Measurements from ENCODE around the gene NCOA7. TPM values are rescaled to one million over a fixed set of nuclear protein-coding genes. Genes with fewer than 3 reads are reported as not detected.

Gene NCOA7
- total and polyA plus RNA-seq, 5 donors, result 5.9 to 18.6 (median 16.9) TPM

DNA sequence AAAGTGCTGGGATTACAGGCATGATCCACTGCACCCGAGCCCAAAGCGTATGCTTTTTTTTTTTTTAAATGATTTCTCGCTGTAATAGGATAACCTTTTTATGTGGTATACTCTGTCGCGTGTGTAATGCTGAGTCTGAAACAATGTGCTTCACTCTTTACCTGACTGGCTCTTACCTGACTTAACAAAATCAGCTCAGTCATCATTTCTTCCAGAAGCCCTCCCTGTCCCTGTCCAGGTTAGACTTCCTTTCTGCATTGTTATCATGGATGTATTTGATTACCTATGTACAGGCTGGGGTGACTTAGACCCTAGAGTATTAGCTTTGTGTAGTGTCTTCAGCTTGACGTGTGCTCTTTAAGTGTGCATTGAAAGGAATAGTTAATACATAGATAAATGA is 67.1 kb downstream of the NCOA7 start:
- Histone ChIP-seq H3K4me3 (ENCODE audit: low read length) (no peak overlapping the region), H3K27ac (ENCODE audit: low read length) (no peak overlapping the region), H3K9me3 (ENCODE audit: control insufficient read depth, low read length) (no peaks in the 10 kb centered on the region), H3K4me1 (ENCODE audit: control insufficient read depth, insufficient read depth, low read length) (no peaks in the 10 kb centered on the region), H3K27me3 (ENCODE audit: control insufficient read depth, insufficient read depth) (no peaks in the 10 kb centered on the region)
- DNase-seq (no peak), ATAC-seq (no peak)
- intact Hi-C loops (cut with DNase I), result loop anchor here in 2 of 4 donors (10.0 kb wide), 1 partner anchor 97 kb away; the partner anchor contains the start of gene HINT3 (in 2 of the 2)
- WGBS, result 79% methylated on average over 6 of the region's 6 CpGs

DNA sequence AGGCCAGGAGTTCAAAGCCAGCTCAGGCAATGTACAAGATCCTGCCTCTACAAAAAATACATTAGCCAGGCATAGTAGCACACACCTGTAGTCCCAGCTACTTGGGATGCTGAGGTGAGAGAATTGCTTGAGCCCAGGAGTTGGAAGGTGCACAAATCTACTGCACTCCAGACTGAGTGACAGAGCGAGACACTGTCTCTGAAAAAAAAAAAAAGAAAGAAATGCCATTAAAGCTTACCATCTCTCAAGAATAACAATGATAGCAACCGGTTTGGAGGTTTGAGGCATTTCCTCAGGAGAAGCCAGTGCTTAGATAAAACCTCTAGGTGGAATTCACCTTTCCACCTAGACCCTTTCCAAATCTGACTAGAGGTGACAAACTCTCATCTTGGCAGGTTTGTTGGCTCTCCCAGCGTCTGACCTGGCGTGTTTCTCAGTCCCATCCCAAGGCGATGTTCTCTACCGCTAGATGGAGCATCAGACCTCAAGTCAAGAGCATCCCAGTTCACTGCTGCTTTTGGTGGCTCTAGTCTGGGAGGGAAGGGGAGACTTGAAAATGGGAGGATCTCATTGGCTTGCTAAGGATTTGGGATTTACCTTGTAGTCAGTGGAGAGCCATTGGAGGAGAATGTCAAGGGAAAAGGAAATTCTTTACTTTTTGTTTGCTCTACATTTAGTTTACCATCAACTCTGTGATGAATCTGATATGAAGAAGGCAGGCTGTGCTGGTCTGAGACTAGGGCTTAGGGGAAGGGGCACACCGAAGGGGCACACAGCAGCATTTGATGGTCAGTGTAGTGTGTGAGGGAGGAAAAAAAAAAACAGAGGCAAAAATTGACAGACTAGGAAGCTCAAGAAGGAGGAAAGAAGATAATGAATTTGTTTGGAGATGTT is 67.9 kb downstream of the NCOA7 start:
- intact Hi-C loops (cut with DNase I), result loop anchor here in 2 of 4 donors (10.0 kb wide), 1 partner anchor 96 kb away; the partner anchor contains the start of gene HINT3 (in 2 of the 2)
- Histone ChIP-seq H3K4me3 (ENCODE audit: low read length) (no peak overlapping the region), H3K4me1 (ENCODE audit: control insufficient read depth, insufficient read depth, low read length) (no peaks in the 10 kb centered on the region), H3K27me3 (ENCODE audit: control insufficient read depth, insufficient read depth) (no peaks in the 10 kb centered on the region), H3K9me3 (ENCODE audit: control insufficient read depth, low read length) (no peaks in the 10 kb centered on the region), H3K27ac (ENCODE audit: low read length) (no peak overlapping the region)
- ATAC-seq, result peak; percentile 86 to 92
- peak; percentile 36 to 63 (median 46) for DNase-seq
- WGBS, result 37% methylated on average over 7 of the region's 7 CpGs

DNA sequence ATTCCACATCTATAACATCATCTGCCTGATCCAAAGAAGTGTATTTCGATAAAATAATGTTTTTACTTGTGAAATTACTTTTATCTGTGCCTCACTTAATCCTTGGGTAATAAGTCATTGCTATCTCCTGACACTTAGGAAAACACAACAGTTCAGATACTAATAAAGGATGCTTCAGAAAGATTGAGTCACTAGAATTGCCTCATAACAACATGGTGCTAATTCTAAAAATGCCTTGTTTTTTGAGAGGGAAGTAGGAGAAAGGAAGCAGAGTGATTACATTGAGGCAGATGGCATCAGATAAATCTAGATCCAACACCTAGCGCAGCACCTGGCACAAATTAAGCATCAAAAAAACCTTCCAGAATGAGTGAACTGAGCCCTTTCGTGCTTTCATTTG is 69.0 kb downstream of the NCOA7 start:
- WGBS, result 91% methylated on average over 3 of the region's 3 CpGs
- H3K4me3 ChIP-seq (ENCODE audit: low read length), result no peak overlapping the region
- H3K9me3 ChIP-seq (ENCODE audit: control insufficient read depth, low read length), result no peaks in the 10 kb centered on the region
- no peak overlapping the region for H3K27ac ChIP-seq (ENCODE audit: low read length)
- DNase-seq (no peak), ATAC-seq (no peak)
- no peaks in the 10 kb centered on the region for H3K4me1 ChIP-seq (ENCODE audit: control insufficient read depth, insufficient read depth, low read length)
- intact Hi-C loops (cut with DNase I), result loop anchor here in 2 of 4 donors (10.0 kb wide), 1 partner anchor 95 kb away; the partner anchor contains the start of gene HINT3 (in 2 of the 2)
- no peaks in the 10 kb centered on the region for H3K27me3 ChIP-seq (ENCODE audit: control insufficient read depth, insufficient read depth)

DNA sequence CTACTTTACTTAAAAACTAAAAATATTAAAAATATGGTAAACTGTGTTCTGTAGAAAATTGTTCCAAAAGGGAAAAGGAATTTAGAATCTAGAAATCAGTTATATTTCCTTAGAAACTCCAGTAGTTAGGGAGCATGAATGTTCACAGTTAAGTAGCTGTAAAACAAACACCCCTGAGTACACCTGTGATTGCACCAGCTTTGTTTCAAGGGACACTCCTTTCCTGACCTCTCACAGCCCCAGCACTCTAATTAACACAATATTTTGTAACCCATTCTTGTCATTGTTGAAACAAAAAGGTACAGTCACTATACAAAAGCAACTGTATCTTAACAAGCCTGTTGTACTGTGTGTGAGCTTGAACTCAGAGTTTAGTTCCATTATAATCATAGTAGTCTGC is 72.3 kb downstream of the NCOA7 start:
- no peaks in the 10 kb centered on the region for H3K27me3 ChIP-seq (ENCODE audit: control insufficient read depth, insufficient read depth)
- ATAC-seq (no peak), DNase-seq (no peak)
- no peaks in the 10 kb centered on the region for H3K4me1 ChIP-seq (ENCODE audit: control insufficient read depth, insufficient read depth, low read length)
- intact Hi-C loops (cut with DNase I), result no loop called here
- H3K27ac ChIP-seq (ENCODE audit: low read length), result no peak overlapping the region
- H3K9me3 ChIP-seq (ENCODE audit: control insufficient read depth, low read length), result no peaks in the 10 kb centered on the region
- H3K4me3 ChIP-seq (ENCODE audit: low read length), result no peak overlapping the region

DNA sequence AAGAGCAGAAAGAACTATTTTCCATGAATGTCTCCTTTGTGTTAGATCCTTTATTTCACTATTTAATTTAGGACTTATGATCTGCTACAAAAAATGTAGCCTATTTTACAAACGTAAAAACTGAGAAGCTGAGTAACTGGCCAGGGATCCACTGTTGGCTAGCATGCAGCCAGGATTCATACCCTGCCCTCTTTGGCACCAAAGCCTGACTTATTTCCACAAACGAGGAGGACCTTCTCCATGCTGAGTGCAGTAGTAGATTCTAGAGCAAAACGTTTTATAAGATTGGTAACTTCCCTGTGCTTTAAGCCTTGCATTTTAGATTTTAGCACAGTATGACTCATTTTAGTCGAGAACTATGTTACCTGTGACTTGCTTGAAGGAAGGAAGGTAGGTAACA is 74.3 kb downstream of the NCOA7 start:
- whole genome bisulfite sequencing, result 62% methylated on average over 4 of the region's 4 CpGs
- Histone ChIP-seq H3K27me3 (ENCODE audit: control insufficient read depth, insufficient read depth) (no peaks in the 10 kb centered on the region), H3K27ac (ENCODE audit: low read length) (no peak overlapping the region), H3K9me3 (ENCODE audit: control insufficient read depth, low read length) (no peaks in the 10 kb centered on the region), H3K4me1 (ENCODE audit: control insufficient read depth, insufficient read depth, low read length) (peaks cover 4% of the 10 kb centered on the region), H3K4me3 (ENCODE audit: low read length) (no peak overlapping the region)
- no peak for DNase-seq
- ATAC-seq, result peak in 1 of 2 donors; percentile 64
- intact Hi-C loops (cut with DNase I), result loop anchor here in 1 of 4 donors (5.0 kb wide), 1 partner anchor 73 kb away; the partner anchor contains the start of gene NCOA7

DNA sequence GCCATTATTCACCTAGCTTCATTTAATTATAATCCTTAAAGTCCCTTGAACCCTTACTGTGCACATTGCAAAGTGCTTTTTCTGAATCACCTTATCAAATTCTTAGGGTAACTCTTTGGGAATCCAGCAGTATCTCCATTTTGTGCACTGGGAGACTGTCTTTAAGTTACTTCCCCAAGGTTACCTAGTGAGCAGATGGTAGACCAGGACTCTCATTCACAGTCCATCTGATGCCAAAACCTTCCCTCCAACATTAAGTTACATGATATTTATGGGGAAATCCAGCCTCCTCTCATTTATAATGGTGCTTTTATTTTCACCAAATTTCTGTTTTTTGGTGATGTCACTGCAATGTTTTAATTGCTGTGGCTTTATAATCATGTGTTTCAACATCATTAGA is 75.7 kb downstream of the NCOA7 start:
- H3K4me1 ChIP-seq (ENCODE audit: control insufficient read depth, insufficient read depth, low read length), result peaks cover 4% of the 10 kb centered on the region
- DNase-seq (no peak), ATAC-seq (no peak)
- no peaks in the 10 kb centered on the region for H3K9me3 ChIP-seq (ENCODE audit: control insufficient read depth, low read length)
- H3K27me3 ChIP-seq (ENCODE audit: control insufficient read depth, insufficient read depth), result no peaks in the 10 kb centered on the region
- no peak overlapping the region for H3K4me3 ChIP-seq (ENCODE audit: low read length)
- no peak overlapping the region for H3K27ac ChIP-seq (ENCODE audit: low read length)
- intact Hi-C loops (cut with DNase I), result loop anchor here in 1 of 4 donors (5.0 kb wide), 1 partner anchor 74 kb away; the partner anchor contains the start of gene NCOA7

DNA sequence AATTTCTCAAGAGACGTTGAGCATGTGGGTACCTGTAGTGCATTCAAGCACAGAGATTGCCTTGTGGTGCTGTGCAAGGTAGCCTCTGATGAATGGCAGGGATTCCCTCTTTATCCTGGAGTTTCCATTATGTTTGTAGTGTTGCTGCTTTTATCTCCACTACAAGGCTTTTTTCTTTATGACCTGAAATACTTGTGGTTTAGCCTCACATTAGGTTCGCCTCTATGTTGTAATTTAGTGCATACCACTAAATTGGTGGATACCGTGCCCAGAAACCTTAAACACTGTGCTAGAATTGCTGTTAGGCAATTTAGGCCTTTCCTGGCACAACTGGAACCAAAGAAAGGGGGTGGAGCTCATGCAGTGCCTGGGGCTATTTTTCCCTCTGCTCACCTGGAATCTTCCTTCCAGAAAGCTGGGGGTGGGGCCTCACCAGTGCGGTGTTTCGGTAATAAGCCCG is 76.8 kb downstream of the NCOA7 start:
- intact Hi-C loops (cut with DNase I), result loop anchor here in 1 of 4 donors (5.0 kb wide), 1 partner anchor 75 kb away; the partner anchor contains the start of gene NCOA7
- 91% methylated on average over 6 of the region's 6 CpGs for WGBS
- no peak overlapping the region for H3K4me3 ChIP-seq (ENCODE audit: low read length)
- H3K9me3 ChIP-seq (ENCODE audit: control insufficient read depth, low read length), result no peaks in the 10 kb centered on the region
- ATAC-seq (no peak), DNase-seq (no peak)
- H3K27me3 ChIP-seq (ENCODE audit: control insufficient read depth, insufficient read depth), result no peaks in the 10 kb centered on the region
- H3K27ac ChIP-seq (ENCODE audit: low read length), result no peak overlapping the region
- peaks cover 4% of the 10 kb centered on the region for H3K4me1 ChIP-seq (ENCODE audit: control insufficient read depth, insufficient read depth, low read length)

DNA sequence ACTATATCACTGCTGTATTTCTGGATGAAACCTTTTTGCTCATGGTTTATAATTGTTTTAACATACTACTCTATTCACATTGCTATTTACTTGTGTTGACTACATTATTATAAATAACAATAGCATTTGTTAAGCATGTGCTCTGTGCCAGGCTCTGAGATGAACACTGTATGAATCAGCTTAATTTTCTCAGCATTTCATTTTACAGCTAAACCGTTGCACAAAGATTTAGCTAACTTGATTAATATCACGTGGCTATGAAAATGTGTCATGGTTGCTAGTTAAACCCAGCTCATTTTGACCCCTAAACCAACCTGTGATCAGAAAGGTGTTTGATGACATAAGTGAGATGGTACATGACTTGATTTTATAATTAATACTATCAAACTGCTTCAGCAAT is 77.5 kb downstream of the NCOA7 start:
- Histone ChIP-seq H3K27me3 (ENCODE audit: control insufficient read depth, insufficient read depth) (no peaks in the 10 kb centered on the region), H3K9me3 (ENCODE audit: control insufficient read depth, low read length) (no peaks in the 10 kb centered on the region), H3K4me3 (ENCODE audit: low read length) (no peak overlapping the region), H3K27ac (ENCODE audit: low read length) (no peak overlapping the region), H3K4me1 (ENCODE audit: control insufficient read depth, insufficient read depth, low read length) (peaks cover 4% of the 10 kb centered on the region)
- ATAC-seq, result no peak
- 70% methylated on average over 2 of the region's 2 CpGs for WGBS
- intact Hi-C loops (cut with DNase I), result loop anchor here in 1 of 4 donors (5.0 kb wide), 1 partner anchor 76 kb away; the partner anchor contains the start of gene NCOA7
- no peak for DNase-seq

DNA sequence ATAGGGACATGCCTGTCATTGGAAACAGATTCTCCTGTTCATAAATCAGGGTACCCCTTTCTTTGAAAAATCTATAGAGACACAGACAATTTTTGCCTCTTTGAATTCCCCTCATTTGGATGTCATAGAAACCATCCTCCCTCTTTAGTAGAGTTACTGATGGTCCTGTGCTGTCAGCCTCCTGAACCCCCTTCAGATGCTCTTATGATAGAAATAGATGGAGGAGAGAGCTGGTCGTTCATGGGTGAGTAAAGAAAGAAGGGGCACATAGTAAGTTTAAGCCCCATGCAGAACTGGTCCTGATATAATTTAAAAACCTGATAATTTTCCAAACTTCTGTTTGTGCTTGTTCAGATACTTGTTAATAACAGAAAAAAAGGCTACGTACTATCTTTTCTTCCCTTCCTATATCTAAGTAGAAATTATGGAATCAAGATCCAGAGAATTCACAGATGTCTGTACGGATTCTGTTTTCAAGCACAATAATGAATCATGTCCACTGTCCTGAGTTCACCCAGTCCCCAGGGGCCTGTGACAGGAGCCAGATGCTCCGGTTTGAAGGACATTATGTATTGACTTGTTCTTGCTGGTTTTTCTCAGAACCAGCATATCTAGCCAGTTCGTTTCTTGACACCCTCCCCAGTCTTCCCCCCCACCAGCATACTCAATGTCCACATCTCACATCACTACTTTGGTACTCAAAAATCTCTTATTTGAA is 78.1 kb downstream of the NCOA7 start:
- H3K4me3 ChIP-seq (ENCODE audit: low read length), result no peak overlapping the region
- peak; percentile 76 to 77 for ATAC-seq
- no peak overlapping the region for H3K27ac ChIP-seq (ENCODE audit: low read length)
- DNase-seq, result peak; percentile 70 to 86 (median 81)
- intact Hi-C loops (cut with DNase I), result loop anchor here in 1 of 4 donors (5.0 kb wide), 1 partner anchor 77 kb away; the partner anchor contains the start of gene NCOA7
- H3K9me3 ChIP-seq (ENCODE audit: control insufficient read depth, low read length), result no peaks in the 10 kb centered on the region
- no peaks in the 10 kb centered on the region for H3K27me3 ChIP-seq (ENCODE audit: control insufficient read depth, insufficient read depth)
- 49% methylated on average over 5 of the region's 5 CpGs for WGBS
- H3K4me1 ChIP-seq (ENCODE audit: control insufficient read depth, insufficient read depth, low read length), result peaks cover 4% of the 10 kb centered on the region

DNA sequence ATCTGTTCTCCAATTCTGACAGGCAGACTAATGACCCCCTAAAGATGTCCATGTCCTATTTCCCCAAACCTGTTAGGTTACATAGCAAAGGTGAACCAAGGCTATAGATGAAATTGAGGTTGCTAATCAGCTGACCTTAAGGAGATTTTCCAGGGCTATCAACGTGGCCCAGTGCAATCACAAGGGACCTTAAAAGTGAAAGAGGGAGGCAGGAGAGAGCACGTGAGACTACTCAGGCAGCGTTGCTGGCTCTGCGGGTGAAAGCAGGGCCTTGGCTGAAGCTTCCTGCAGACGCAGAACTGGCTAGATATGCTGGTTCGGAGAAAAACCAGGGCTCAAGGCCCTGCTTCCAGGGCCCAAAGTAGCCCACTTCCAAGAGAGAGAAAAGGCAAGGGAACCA is 78.7 kb downstream of the NCOA7 start:
- intact Hi-C loops (cut with DNase I), result loop anchor here in 1 of 4 donors (5.0 kb wide), 1 partner anchor 77 kb away; the partner anchor contains the start of gene NCOA7
- DNase-seq (peak; percentile 20 to 72 (median 68)), ATAC-seq (peak; percentile 56 to 61)
- H3K4me1 ChIP-seq (ENCODE audit: control insufficient read depth, insufficient read depth, low read length), result peaks cover 4% of the 10 kb centered on the region
- peak overlapping the region; percentile 29 for H3K27ac ChIP-seq (ENCODE audit: low read length)
- H3K4me3 ChIP-seq (ENCODE audit: low read length), result no peak overlapping the region
- H3K27me3 ChIP-seq (ENCODE audit: control insufficient read depth, insufficient read depth), result no peaks in the 10 kb centered on the region
- H3K9me3 ChIP-seq (ENCODE audit: control insufficient read depth, low read length), result no peaks in the 10 kb centered on the region
- 64% methylated on average over 6 of the region's 6 CpGs for WGBS
